GM20431 (cell line): ENCODE results near the gene SMOC2.

ENCODE experiments used
- in situ Hi-C: fragments of 300-500 bp; cut with MseI, MboI; formaldehyde crosslinking; loops from one replicate; pipeline ENCODE4 v1.15.0; 2020; ENCODE audit warnings: low sequenced_read_pairs; ENCODE audit not compliant: unreplicated experiment

The SMOC2 gene

DNA sequence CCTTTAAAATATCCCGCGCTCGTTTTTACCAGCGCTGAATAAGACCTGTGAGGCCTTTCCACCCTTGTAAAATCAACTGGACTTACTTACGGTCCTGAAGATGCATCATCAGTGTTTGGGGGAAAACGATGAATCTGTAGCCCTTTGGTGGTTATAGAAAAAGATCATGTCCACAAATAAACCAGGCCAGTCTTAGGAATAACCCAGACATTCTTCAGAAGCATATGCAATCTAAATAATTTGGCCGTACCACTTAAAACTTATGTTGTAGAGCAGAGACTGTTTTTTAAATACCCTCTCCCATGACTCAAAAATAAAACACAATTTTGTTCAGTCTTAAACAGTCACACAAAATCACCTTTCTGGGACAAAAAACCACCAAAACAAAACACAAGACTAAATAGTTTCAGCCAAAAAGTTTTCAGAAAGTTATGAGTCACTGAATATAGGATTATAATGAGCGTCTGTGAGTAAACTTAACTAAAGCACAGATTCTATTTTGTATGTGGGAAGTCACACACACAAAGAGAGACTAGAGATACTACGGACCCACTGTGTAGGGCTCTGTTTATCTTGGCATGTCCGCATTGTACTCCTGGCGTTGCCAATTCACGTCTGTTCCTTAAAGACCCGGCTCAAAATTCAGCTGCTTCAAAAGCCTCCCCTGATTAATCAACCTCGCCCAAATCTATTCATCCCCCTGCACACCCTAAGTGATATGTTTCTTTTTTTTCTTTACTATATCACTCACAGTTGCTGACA lies 26.5 kb upstream of the SMOC2 start:
- in situ Hi-C loops = no loop called here

DNA sequence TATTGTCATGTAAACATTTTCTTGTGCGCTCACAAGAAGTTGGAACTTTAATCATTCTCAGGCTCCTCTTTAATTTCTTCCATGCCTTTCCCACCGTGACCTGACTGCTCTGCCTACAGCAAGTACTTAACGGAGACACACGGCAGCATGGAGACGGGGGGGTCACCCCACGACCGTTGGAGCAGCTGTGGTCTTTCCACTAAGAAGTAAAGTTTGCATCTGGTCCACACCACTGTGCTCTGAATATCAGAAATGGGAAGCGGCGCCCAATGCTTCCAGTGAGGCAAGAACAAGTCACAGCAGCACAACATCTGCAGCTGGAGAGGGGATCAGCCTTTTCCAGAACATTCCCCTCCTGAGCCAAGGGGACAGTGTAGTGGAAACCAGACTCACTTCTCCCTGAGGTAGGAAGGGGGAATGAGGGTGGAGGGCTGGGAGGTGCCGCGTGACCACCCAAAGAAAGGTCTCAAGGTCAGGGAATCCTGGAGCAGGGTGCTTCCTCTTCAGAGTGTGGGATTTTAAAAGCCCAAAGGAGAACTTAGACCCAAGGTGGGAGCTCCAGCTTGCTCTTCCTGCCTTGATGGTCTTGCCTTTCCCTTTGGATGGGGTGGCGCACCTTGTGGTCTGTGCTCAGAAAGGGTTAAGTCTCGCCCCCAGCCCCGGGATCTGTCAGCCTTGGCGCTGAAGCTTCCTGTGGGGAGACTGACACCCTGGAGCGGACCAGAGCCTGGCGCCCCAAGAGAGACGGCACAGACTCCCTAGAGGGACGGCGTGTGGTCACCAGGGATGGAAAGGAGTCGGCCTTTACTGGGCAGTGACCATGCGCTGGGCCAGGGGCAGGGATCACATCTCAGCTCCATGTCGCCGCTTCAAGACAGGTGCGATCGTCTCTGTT lies 25.6 kb upstream of the SMOC2 start:
- in situ Hi-C loops = no loop called here

DNA sequence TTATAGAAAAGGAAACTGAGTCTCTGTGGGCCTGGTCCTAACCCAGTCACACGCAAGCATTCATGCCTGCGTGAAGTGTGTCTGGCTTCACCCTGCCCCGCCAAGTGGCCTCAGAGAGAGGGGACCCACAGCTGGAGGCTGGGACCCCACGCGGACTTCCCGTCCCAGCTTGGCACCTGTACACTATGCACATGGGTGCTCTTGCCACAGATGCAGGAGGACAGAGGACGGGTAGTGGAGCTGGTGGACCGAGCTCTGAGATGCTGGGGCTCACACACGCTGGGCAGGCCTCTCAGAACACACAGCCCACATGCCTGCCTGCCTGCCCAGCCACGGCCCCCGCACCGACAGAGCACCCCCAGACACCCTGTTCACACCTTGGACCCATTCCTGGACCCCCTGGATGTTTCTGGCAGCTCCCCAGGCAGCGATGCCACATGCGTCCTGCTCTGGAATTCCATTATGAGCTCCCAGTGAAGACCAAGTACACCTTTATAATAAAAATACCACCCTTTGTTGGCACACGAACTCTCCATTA lies 24.9 kb upstream of the SMOC2 start:
- in situ Hi-C loops = no loop called here

GRCh38 chr6:168416531-168416930 lies 24.5 kb upstream of the SMOC2 start:
- in situ Hi-C loops = no loop called here

DNA sequence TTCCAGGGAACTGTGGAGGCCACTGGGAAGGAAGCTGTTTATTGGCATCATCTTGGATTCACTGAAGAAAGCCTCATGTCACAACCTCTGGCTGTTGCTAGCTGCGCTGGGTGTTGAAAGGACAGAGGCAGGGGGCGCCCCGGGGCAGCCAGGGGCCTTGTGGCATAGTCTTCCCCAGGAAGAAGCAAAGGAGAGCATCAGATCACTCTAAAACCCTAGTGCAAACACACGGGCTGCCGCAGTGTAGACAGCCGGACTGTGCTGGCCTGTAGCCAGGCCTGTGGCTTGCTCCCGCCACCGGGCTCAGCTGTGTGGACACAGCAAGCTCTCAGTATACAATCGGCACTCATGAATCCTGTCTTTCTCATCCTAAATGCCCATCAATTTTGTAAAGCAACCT lies 23.8 kb upstream of the SMOC2 start:
- in situ Hi-C loops = no loop called here

DNA sequence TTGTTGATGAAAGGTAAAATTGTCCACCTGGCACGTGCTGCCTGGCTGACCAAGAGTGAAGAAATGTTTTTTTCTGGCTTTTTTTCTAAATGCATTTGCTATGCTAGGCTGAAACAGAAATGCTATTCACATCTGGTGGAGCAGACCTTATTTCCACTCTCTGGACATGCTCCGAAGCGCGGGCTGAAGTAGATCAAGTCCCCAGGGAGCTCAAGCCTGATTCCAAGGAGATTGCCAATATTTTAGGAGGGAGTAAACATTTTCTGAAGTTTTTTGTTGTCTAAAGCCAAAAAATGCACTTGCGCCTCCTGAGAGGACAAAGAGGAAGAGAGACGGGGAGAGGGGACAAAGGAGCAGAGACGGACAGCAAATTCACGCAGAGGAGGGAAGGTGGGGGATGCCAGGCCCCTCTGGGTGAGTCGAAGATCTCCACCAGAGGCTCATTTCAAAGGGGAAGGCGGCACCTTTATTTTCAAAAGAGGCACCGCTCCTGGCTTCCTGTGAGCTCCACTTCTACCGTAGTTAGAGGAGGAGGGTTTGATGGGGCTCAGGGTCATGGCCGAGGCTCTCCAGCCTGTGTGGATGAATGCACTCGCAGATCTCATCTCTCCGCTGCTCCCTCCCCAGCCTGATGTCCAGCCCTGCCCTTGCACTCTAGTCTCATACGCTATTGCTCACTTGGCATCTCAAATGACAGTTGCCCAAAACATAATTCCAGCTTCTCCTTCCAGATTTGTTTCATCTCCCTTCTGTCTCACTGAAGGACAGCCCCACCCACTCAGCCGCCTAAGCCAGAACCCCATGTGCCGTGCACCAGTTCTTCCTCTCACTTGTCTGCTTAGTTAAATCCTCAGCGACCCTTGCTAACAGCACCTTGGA lies 23.1 kb upstream of the SMOC2 start:
- in situ Hi-C loops = no loop called here

GRCh38 chr6:168418711-168419121 lies 22.3 kb upstream of the SMOC2 start:
- in situ Hi-C loops = no loop called here

- in situ Hi-C loops = no loop called here
Observed at GRCh38 chr6:168419569-168419968, 21.4 kb upstream of the SMOC2 start.

DNA sequence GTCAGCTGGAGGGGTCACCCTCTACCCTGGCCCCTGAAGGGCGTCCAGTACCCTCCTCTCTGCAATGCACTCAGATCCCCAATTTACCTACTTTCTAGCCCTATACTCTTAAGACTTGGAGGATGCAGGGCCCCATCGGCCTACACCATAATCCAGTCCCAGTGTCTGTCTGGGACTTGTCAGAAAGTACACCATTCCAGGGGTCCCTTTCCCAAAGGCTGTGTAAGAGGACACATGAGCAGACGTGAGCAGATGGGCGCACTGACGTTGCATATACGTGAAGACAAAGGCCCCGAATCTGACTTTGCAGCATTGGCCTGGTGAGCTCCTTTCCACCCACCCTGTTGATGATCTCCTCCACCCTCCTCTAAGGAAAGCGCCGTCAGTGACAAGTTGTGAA lies 20.9 kb upstream of the SMOC2 start:
- in situ Hi-C loops = no loop called here

GRCh38 chr6:168420706-168421105 lies 20.3 kb upstream of the SMOC2 start:
- in situ Hi-C loops = no loop called here

DNA sequence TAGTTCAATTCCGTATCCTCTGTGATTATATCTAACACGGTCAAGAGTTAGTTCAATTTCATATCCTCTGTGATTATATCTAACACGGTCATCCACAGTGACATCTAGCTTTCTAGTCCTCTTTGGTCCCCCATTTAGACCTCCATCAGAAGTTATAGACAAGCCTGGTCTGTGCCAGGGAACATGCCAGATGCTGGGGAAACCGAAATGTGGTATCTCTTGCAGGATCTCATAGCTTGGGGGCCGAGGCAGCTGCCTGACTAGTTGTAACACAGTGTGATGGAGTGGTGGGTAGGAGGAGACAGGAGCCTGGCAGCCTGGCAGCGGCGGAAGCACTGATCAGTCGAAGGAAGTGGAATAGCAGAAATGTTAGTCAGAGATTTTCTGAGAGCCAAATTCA lies 13.8 kb upstream of the SMOC2 start:
- in situ Hi-C loops = no loop called here

DNA sequence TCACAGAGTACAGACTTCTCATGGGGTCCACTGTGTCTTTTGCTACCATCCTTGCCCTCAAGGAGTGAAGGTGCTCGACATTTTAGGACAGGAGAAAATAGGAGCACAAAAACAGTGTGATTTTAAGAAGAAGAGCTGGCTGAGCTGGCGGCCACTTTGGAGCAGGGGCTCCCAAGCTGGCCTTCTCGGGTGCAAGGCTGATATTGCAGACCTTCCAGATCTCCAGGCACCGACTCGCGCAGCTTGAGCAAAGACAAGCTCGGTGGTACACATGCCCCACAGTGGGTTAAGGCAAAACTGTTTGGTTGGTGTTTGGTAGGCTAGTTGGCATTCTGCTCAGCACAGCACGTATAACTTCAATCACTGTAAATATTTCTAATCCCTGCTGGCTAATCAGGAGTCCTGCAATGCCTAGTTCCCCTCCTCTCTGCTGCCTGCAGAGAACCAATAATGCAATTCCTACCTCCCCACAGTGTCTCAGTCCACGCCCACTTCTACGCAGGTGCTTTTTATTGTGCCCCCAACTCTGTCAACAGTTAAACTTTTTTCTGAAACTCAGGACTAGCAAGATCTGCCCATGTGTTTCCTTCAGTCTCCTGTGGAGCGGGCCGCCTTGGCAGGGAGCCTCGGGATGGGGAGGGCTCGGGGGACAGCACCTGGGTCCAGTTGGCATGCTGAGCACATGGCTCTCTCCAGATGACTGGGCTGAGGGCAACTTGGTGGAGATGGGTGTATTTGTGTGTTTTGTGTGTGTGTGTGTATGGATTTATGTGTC lies 12.7 kb upstream of the SMOC2 start:
- in situ Hi-C loops = no loop called here

- in situ Hi-C loops = no loop called here
Observed at GRCh38 chr6:168428863-168429262, 12.1 kb upstream of the SMOC2 start.

GRCh38 chr6:168432196-168432595 lies 8.8 kb upstream of the SMOC2 start:
- in situ Hi-C loops = no loop called here

- in situ Hi-C loops = no loop called here
Observed at GRCh38 chr6:168433898-168434297, 7.1 kb upstream of the SMOC2 start.

DNA sequence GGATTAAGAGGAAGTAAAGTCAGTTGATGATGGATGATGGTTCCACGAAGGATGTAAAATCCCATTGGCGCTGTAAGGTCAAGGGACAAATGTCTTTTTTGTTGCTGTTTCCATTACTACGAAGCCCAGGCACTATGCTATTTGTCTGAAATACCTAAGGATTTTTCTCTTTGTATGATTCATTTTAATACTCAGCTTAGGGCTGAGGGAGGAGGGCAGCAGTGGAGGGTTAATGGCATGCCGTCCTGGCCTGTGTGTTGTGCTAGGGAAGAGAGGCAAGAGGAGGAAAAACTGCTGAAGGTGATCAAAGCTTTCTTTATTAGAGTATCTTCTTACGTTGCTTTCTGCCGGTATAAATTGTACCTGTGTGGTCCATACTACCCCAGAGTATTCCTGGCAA lies 6.5 kb upstream of the SMOC2 start:
- in situ Hi-C loops = no loop called here

GRCh38 chr6:168437751-168438150 lies 3.2 kb upstream of the SMOC2 start:
- in situ Hi-C loops = no loop called here

- in situ Hi-C loops = no loop called here
Observed at GRCh38 chr6:168438783-168439520, 2.0 kb upstream of the SMOC2 start.
